22Rv1 (cell line): Measurements from ENCODE around the gene LCN10.
A peak's percentile ranks its signal among the peaks of the same experiment; 100 is the strongest.

Experiments
- H3K27ac ChIP-seq: fragments of 450-650 bp; 2 replicates; pipeline ENCODE4 v1.5.1; 2017
- ZFX ChIP-seq: fragments of 450-650 bp; IDR thresholded peaks from 2 replicates; pipeline ENCODE4 v1.6.1; 2017; ENCODE audit warnings: antibody characterized with exemption, borderline replicate concordance
- TF ChIP-seq, protein P1 (sequence below): fragments of 450-650 bp; IDR thresholded peaks from 2 replicates; pipeline ENCODE4 v1.5.1; 2017; ENCODE audit warnings: mild to moderate bottlenecking

The LCN10 gene

DNA sequence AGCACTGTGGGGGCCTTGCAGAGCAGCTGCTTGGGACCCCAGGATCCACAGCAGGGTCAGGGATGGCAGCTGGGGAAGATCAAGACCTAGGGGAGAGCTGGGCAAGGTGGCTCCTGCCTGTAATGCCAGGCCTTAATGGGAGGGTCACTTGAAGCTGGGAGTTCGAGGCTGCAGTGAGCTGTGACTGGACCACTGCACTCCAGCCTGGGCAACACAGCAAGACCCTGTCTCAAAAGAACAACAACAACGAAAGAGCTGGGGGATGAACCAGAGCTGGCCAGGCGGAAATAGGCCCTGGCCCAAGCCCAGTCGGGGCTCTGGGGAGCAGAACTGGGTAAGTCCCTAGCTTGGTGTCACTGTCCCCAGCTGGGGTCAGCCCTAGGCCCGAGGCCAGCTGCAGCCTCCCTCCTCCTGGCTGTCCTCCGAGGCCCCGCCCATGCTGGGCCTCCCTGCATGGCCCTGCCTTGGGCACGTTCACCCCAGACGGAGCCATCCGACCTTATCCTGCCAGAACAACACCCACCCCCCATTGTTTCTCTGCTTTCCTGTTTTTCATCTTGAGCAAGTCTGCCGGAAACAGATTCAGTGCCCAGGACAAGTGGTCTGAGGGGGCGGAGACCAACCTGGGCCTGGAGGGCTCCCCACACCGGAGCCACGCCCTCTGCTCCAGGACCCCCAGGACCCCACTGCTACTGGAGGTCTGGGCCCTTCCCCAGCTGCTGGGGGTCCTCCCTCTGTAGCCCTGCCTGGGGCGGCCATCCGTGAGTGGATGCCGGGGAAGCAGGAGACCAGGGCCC lies 28.4 kb downstream of the LCN10 start:
- H3K27ac ChIP-seq = peak overlapping the region; percentile 65; the same call in 1 of the 2 replicates
- TF ChIP-seq ZFX = no peak
- TF ChIP-seq, protein P1, sequence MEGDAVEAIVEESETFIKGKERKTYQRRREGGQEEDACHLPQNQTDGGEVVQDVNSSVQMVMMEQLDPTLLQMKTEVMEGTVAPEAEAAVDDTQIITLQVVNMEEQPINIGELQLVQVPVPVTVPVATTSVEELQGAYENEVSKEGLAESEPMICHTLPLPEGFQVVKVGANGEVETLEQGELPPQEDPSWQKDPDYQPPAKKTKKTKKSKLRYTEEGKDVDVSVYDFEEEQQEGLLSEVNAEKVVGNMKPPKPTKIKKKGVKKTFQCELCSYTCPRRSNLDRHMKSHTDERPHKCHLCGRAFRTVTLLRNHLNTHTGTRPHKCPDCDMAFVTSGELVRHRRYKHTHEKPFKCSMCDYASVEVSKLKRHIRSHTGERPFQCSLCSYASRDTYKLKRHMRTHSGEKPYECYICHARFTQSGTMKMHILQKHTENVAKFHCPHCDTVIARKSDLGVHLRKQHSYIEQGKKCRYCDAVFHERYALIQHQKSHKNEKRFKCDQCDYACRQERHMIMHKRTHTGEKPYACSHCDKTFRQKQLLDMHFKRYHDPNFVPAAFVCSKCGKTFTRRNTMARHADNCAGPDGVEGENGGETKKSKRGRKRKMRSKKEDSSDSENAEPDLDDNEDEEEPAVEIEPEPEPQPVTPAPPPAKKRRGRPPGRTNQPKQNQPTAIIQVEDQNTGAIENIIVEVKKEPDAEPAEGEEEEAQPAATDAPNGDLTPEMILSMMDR = no peak

DNA sequence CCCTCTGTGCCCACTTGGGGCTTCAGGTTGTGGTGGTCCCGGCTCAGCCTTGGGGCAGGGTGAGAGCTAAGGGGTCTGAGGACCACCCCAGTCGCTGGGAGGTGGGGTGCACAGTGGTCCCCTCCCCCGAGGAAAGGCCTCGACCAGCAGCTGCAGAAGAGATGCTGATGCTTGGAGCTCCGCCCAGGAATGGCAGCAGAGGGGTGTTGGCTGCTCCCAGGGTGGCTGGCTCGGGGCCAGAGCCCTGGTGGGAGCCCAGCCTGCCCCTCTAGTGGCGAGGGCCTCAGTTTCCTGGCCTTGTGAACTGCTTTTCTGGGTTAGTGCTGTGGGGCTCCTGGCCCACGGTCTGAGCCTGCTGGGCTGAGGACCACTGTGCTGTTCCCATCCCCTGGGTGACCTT lies 29.2 kb downstream of the LCN10 start:
- TF ChIP-seq, protein P1 = no peak
- no peak for TF ChIP-seq ZFX
- H3K27ac ChIP-seq = peak overlapping the region; percentile 65

DNA sequence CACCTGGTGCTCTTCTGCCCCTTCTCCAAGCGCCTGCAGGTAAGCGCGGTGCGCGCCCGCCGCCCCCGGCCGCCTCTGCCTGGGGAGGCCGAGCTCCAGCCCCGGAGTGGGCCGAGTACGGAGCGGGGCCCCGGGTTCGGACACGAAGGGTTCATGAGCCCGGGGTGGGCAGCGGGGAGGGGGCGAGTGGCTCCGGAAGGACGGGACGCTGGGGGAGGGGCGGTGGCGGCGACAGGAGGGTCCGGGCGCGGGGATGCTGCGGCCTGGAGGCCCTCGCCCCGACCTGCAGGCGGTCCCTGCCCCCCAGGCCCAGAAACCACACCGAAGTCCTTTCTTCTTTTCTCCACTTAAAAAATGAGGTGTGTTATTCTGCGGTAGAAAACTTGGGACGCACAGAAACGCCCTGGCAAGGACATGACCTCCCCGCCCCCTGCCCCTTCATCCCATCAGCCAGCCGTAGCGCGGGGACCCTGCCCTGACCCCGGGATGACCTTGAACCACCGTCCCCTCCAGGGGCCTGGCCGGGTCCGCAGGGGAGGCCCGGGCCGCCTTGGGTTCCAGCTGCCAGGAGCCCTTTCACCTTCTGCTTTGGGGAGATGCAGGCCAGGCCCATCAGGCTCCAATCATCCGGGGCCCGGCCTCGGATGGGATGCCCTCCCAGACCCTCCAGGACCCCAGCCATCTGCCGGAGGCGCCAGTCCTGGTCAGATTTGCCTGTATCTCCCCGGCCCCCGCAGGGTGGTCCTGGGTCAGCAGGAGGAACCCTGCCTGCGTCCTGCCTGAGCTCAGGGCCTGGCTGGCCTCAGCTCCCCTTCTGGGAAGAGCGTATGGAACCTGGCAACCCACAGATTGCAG lies 29.8 kb downstream of the LCN10 start:
- peak overlapping the region; percentile 65 for H3K27ac ChIP-seq
- TF ChIP-seq ZFX = no peak
- TF ChIP-seq, protein P1 = no peak

DNA sequence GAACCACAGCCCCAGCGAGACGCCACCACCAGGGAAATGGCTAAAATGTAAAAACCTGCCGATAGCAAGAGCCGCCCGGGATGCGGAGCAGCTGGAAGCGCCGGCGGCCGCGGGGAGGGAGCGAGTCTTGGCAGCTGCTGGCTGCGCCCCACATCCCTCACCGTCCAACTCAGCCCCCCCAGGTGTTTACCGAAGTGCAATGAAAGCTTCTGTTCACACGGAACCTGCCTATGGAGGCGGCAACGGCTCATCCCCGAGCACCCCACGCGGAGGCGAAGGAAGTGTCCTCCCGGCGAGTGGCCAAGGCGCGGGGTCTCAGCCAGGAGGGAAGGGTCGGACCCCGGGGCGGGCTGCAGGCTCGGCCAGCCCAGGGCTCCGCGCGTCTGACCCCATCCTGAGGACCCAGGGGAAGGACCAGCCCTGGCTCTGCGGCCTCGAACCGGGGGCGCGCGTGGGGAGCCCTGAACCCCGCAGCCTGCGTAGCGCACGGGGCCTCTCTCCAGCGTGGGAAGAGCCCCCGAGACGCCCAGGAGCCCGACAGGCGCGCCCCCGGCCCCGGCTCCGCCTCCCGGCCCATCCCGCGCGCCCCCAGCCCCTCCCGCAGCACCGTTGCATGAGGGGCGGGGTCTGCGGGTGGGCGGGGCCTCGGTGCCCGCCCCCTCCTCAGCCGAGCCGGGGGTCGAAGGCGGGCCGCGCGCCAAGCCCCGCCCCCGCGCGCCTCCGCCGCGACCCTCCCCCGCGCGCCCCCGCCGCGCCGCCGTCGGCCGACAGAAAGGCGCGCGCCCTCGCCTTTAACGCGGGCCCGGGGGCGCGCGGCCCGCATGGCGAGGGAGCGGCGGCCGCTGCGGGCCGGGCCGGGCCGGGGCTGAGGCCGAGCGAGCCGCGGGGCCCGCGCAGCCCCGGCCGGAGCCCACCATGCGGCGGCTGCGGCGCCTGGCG lies 30.7 kb downstream of the LCN10 start, which contains the start of gene DIPK1B:
DIPK1B (plus strand) TSS at position 822 of the 939 bp plus-strand sequence; CDS start at position 916, 94 bp downstream.
- TF ChIP-seq, protein P1 = no peak
- no peak for TF ChIP-seq ZFX
- H3K27ac ChIP-seq = peak within 1 kb of the TSS; percentile 65

DNA sequence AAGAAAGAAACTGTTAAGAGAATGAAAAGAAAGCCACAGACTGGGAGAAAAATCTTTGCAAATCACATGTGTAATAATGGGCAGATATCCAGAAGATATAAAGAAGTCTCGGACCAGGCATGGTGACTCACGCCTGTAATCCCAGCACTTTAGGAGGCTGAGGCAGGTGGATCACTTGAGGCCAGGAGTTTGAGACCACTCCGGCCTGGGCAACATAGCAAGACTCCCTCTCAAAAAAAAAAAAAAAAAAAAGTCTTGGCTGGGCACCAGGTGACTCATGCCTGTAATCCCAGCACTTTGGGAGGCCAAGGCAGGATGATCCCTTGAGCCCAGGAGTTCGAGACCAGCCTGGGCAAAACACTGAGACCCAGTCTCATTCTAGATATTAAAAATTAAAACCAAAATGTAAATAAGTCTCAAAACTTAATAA lies 31.5 kb downstream of the LCN10 start:
- H3K27ac ChIP-seq = peak overlapping the region; percentile 65; the same call in 1 of the 2 replicates

DNA sequence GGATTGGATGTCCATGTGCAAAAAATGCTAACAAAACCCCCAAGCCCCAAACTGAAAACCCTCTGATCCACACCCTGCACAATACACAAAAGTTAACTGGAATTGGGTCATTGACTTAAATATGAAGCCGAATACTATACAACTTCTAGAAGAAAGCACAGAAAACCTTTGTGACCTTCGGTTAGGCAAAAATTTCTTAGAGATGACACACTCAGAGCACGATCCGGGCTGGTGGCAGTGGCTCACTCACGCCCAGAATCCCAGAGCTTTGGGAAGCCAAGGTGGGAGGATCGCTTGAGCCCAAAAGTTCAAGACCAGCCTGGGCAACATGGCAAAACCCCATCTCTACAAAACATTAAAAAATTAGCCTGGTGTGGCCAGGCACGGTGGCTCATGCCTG lies 32.2 kb downstream of the LCN10 start:
- peak overlapping the region; percentile 65; the same call in 1 of the 2 replicates for H3K27ac ChIP-seq
- no peak for TF ChIP-seq ZFX
- TF ChIP-seq, protein P1 = no peak
